GM12878 (cell line): Measurements from ENCODE around the gene RRAD. TPM values are rescaled to one million over a fixed set of nuclear protein-coding genes. Genes with fewer than 3 reads are reported as not detected.

Experiments
- ATAC-seq: fragments of 200-7000 bp; cut with Tn5 transposase; 3 replicates; pipeline ENCODE4 v1.9.1; 2020; ENCODE audit warnings: mild to moderate bottlenecking, moderate library complexity
- BruUV-seq: library from RNA; stranded (reverse); fragments of 400-500 nt; replicated peaks from 2 replicates; lab custom pipeline; 2021; lab: Mats Ljungman, UMichigan
- CTCF ChIA-PET: fragments of 300-600 bp; sonication (Branson Sonifier 250); formaldehyde crosslinking; extraction: SDS; loops from one replicate; lab custom pipeline; 2021; ENCODE audit warnings: inconsistent platforms; lab: Yijun Ruan, JAX
- POLR2A ChIA-PET: fragments of 350-600 bp; formaldehyde crosslinking; extraction: SDS; loops from one replicate; lab custom pipeline; 2021; ENCODE audit warnings: inconsistent platforms; lab: Charles Lee
- RAD21 ChIA-PET: fragments of 300-600 bp; sonication (Branson Sonifier 250); formaldehyde crosslinking; loops from one replicate; lab custom pipeline; 2023; ENCODE audit warnings: antibody characterized with exemption; ENCODE audit not compliant: unreplicated experiment; lab: Charles Lee
- SMC1A ChIA-PET: fragments of 300-600 bp; sonication (Branson Sonifier 250); formaldehyde crosslinking; loops from one replicate; lab custom pipeline; 2023; ENCODE audit not compliant: unreplicated experiment, uncharacterized antibody; lab: Charles Lee
- DNase-seq: peaks from one replicate; pipeline ENCODE4 v3.0.0-alpha.2; 2011; ENCODE audit warnings: low read depth, low spot score
- FAIRE-seq: peaks from 3 replicates; lab custom pipeline; 2011; peaks lifted over from hg19 to GRCh38; lab: Jason Lieb, UNC
- H2AFZ ChIP-seq: 2 replicates; pipeline ENCODE4 v1.6.0; 2011; ENCODE audit warnings: low read depth, low read length, control low read depth; ENCODE audit not compliant: control insufficient read depth
- H3K27ac ChIP-seq: 2 replicates; pipeline ENCODE4 v1.5.1; 2011; ENCODE audit warnings: control low read depth; ENCODE audit not compliant: control insufficient read depth, insufficient read depth
- H3K27me3 ChIP-seq, 2 experiments: replicated peaks in 1 of 2; 2 replicates each; pipeline versions ENCODE4 v1.6.0 to v1.6.1; 2011; ENCODE audit warnings: low read length in 1 of 2; ENCODE audit not compliant: control insufficient read depth in 2 of 2, insufficient read depth in 2 of 2
- H3K36me3 ChIP-seq, 2 experiments: 2 replicates each; pipeline ENCODE4 v1.5.1; 2011; ENCODE audit warnings: low read length in 1 of 2; ENCODE audit not compliant: control insufficient read depth in 2 of 2, insufficient read depth in 2 of 2
- H3K4me1 ChIP-seq: 2 replicates; pipeline ENCODE4 v1.6.1; 2011; ENCODE audit warnings: mild to moderate bottlenecking, low read length, moderate library complexity, mixed read lengths; ENCODE audit not compliant: control insufficient read depth, insufficient read depth
- H3K4me2 ChIP-seq: 2 replicates; pipeline ENCODE4 v1.6.0; 2011; ENCODE audit warnings: control low read depth; ENCODE audit not compliant: control insufficient read depth, insufficient read depth
- H3K4me3 ChIP-seq: fragments of 200-600 bp; sonication (generic); 2 replicates; pipeline ENCODE4 v1.5.1; 2016
- H3K79me2 ChIP-seq: 2 replicates; pipeline ENCODE4 v1.6.0; 2011; ENCODE audit warnings: low read length; ENCODE audit not compliant: control insufficient read depth, insufficient read depth
- H3K9ac ChIP-seq: 2 replicates; pipeline ENCODE4 v1.8.0; 2011; ENCODE audit warnings: low read length, control low read depth, mixed read lengths; ENCODE audit not compliant: control insufficient read depth, insufficient read depth
- H3K9me3 ChIP-seq: replicated peaks from 3 replicates; pipeline ENCODE4 v1.5.1; 2011; ENCODE audit warnings: mild to moderate bottlenecking, low read length; ENCODE audit not compliant: control insufficient read depth, insufficient read depth
- H4K20me1 ChIP-seq: 2 replicates; pipeline ENCODE4 v1.6.0; 2011; ENCODE audit not compliant: control insufficient read depth, insufficient read depth
- CBX5 ChIP-seq: sonication (generic); IDR thresholded peaks from 2 replicates; pipeline ENCODE4 v1.6.1; 2016; ENCODE audit warnings: low read depth, moderate library complexity, mild to moderate bottlenecking, inconsistent platforms
- CREB1 ChIP-seq: IDR thresholded peaks from 2 replicates; pipeline ENCODE4 v1.6.1; 2012; ENCODE audit warnings: low read depth, mild to moderate bottlenecking, inconsistent platforms
- FOXK2 ChIP-seq: fragments of 450-650 bp; IDR thresholded peaks from 2 replicates; pipeline ENCODE4 v1.6.1; 2017; ENCODE audit warnings: mild to moderate bottlenecking, moderate library complexity
- IRF4 ChIP-seq: IDR thresholded peaks from 2 replicates; pipeline ENCODE4 v1.6.1; 2011; ENCODE audit warnings: low read depth, low read length
- PAX5 ChIP-seq: IDR thresholded peaks from 2 replicates; pipeline ENCODE4 v1.6.1; 2011; ENCODE audit warnings: low read depth, low read length, borderline replicate concordance
- RB1 ChIP-seq: fragments of 450-650 bp; formaldehyde crosslinking; IDR thresholded peaks from 2 replicates; pipeline ENCODE4 v1.6.1; 2017; ENCODE audit warnings: mild to moderate bottlenecking, borderline replicate concordance
- SIN3A ChIP-seq: IDR thresholded peaks from 2 replicates; pipeline ENCODE4 v1.6.1; 2012; ENCODE audit warnings: low read depth, low read length, improper control_type of control experiment
- SKIL ChIP-seq: fragments of 450-650 bp; IDR thresholded peaks from 2 replicates; pipeline ENCODE4 v1.6.1; 2017; ENCODE audit warnings: mild to moderate bottlenecking, low read depth, inconsistent platforms; ENCODE audit not compliant: poor library complexity, severe bottlenecking
- SMAD1 ChIP-seq: fragments of 450-650 bp; IDR thresholded peaks from 2 replicates; pipeline ENCODE4 v1.6.1; 2018; ENCODE audit warnings: mild to moderate bottlenecking, low read depth; ENCODE audit not compliant: partially characterized antibody
- SMAD5 ChIP-seq: IDR thresholded peaks from 2 replicates; pipeline ENCODE4 v1.6.1; 2016; ENCODE audit warnings: antibody characterized with exemption, low read depth
- SP1 ChIP-seq: IDR thresholded peaks from one replicate; pipeline ENCODE4 v1.6.1; 2011; ENCODE audit warnings: low read depth, low read length
- STAT1 ChIP-seq: fragments of 450-650 bp; conservative IDR thresholded peaks from 2 replicates; pipeline ENCODE4 v1.6.1; 2014; ENCODE audit warnings: antibody characterized with exemption, mild to moderate bottlenecking
- YY1 ChIP-seq: IDR thresholded peaks from 2 replicates; pipeline ENCODE4 v1.6.1; 2011; ENCODE audit warnings: low read depth, mild to moderate bottlenecking, low read length
- ZBTB40 ChIP-seq: fragments of 450-650 bp; IDR thresholded peaks from 2 replicates; pipeline ENCODE4 v1.6.1; 2016; ENCODE audit warnings: mild to moderate bottlenecking, moderate library complexity, borderline replicate concordance
- WGBS: methylation state at CpG from one replicate; pipeline ENCODE4 v1.1.6; 2016; ENCODE audit warnings: low lambda C conversion rate; ENCODE audit not compliant: insufficient replicate concordance, insufficient coverage; ENCODE audit errors: missing lambda C conversion rate; 5-methylcytosine and 5-hydroxymethylcytosine counted together
- in situ Hi-C: fragments of 300-500 bp; cut with MboI; formaldehyde crosslinking; loops from 9 replicates; pipeline ENCODE4 v1.14.3; 2018; ENCODE audit warnings: mixed read lengths
- intact Hi-C: fragments of 100-400 bp; cut with micrococcal nuclease; formaldehyde crosslinking; loops from one replicate; pipeline ENCODE4 v1.14.2; 2022; ENCODE audit not compliant: unreplicated experiment
- polyA plus RNA-seq, 11 experiments: library from polyadenylated mRNA; depleted of rRNA in 4 of 11; unstranded in 6 of 11; stranded (reverse) in 5 of 11; fragments of >200 nt; fragmentation: Nextera tagmentation in 4 of 11; fragmentation: Illumina TruSeq in 1 of 11; extraction: Ambion mirVana in 4 of 11; extraction: Trizol in 1 of 11; gene quantifications; 1 replicate in 1 of 11; 2 replicates in 10 of 11; pipeline versions ENCODE4 v1.2.1 to v1.2.3, GENCODE V29; 2011 to 2016; ENCODE audit warnings: inconsistent platforms in 2 of 11, missing spikeins in 2 of 11, low read depth in 1 of 11
- total RNA-seq, 4 experiments: library from RNA; depleted of rRNA in 3 of 4; stranded (reverse); fragments of >200 nt in 3 of 4; fragmentation: Illumina TruSeq in 1 of 4; extraction: Trizol in 1 of 4; gene quantifications; 2 replicates each; pipeline versions ENCODE4 v1.2.1 to v1.2.3, GENCODE V29; 2013 to 2021

RRAD gene
- total and polyA plus RNA-seq, 10 of the 15 experiments (the other 5 are each of a cell fraction or from before 2014, with no cell fraction given): 0.11 to 8.5 (median 2.8) TPM

- TF ChIP-seq SKIL (no peak), FOXK2 (no peak)
Measured at GRCh38 chr16:66921729-66922450, 3.4 kb downstream of the RRAD start (continued).

- H3K27me3 ChIP-seq: peaks cover 0 to 3% of the 10 kb centered on the region in 2 experiments; a peak in 3 of 4 replicates
- H3K4me3 ChIP-seq: no peak overlapping the region
- FAIRE-seq (no peak), DNase-seq (no peak), ATAC-seq (no peak)
- H3K4me2 ChIP-seq: no peak overlapping the region
- H3K9me3 ChIP-seq: no peaks in the 10 kb centered on the region
- H3K9ac ChIP-seq: no peak overlapping the region
- ChIA-PET SMC1A (no interaction called here), POLR2A (interaction anchor here (0.6 kb wide), 1 partner anchor 1676 kb away, joined by 3 read pairs; no protein-coding TSS in a partner anchor), CTCF (interaction anchor here (1.0 to 1.1 kb wide), 2 partner anchors 11 to 26 kb away, joined by 3 read pairs; no protein-coding TSS in a partner anchor), RAD21 (interaction anchor here (1.0 kb wide), 1 partner anchor 11 kb away, joined by 3 read pairs; no protein-coding TSS in a partner anchor)
- BruUV-seq: no TSS peak
- no peaks in the 10 kb centered on the region for H3K79me2 ChIP-seq
- intact Hi-C loops: no loop called here
- WGBS: 26% methylated on average over 9 of the region's 9 CpGs
- TF ChIP-seq SMAD5: no peak
- TF ChIP-seq CREB1: no peak
- no peak for TF ChIP-seq IRF4
- no peak for TF ChIP-seq YY1
- TF ChIP-seq SIN3A: no peak
- TF ChIP-seq SP1: no peak
- TF ChIP-seq RB1: no peak
- TF ChIP-seq PAX5: no peak
- no peak for TF ChIP-seq STAT1
- no peak for TF ChIP-seq CBX5
- TF ChIP-seq ZBTB40: no peak
- TF ChIP-seq SMAD1: no peak
- no peak overlapping the region for H3K27ac ChIP-seq
- in situ Hi-C loops: no loop called here
- no peaks in the 10 kb centered on the region for H4K20me1 ChIP-seq
- H3K4me1 ChIP-seq: peaks cover 8% of the 10 kb centered on the region
- H3K36me3 ChIP-seq: no peaks in the 10 kb centered on the region
- H2AFZ ChIP-seq: no peak overlapping the region
Measured at GRCh38 chr16:66920924-66921680, 4.2 kb downstream of the RRAD start.
